Suprapubic skin (tissue), 3 donors: ENCODE measurements around the gene MINDY4.

Experiments
- POLR2A ChIP-seq, 2 donors: fragments of 450-650 bp; IDR thresholded peaks; one replicate each; pipeline ENCODE4 v1.6.1; 2017; ENCODE audit warnings: antibody characterized with exemption in 2 of 2, mild to moderate bottlenecking in 2 of 2, moderate library complexity in 2 of 2
- TF ChIP-seq, protein P1 (sequence below), 2 donors: fragments of 200-600 bp in 1 of 2; fragments of 450-650 bp in 1 of 2; sonication (generic) in 1 of 2; IDR thresholded peaks; one replicate each; pipeline ENCODE4 v1.5.1; 2016 to 2019; ENCODE audit warnings: antibody characterized with exemption in 2 of 2, mild to moderate bottlenecking in 1 of 2, moderate library complexity in 1 of 2

- TF ChIP-seq, protein P1, sequence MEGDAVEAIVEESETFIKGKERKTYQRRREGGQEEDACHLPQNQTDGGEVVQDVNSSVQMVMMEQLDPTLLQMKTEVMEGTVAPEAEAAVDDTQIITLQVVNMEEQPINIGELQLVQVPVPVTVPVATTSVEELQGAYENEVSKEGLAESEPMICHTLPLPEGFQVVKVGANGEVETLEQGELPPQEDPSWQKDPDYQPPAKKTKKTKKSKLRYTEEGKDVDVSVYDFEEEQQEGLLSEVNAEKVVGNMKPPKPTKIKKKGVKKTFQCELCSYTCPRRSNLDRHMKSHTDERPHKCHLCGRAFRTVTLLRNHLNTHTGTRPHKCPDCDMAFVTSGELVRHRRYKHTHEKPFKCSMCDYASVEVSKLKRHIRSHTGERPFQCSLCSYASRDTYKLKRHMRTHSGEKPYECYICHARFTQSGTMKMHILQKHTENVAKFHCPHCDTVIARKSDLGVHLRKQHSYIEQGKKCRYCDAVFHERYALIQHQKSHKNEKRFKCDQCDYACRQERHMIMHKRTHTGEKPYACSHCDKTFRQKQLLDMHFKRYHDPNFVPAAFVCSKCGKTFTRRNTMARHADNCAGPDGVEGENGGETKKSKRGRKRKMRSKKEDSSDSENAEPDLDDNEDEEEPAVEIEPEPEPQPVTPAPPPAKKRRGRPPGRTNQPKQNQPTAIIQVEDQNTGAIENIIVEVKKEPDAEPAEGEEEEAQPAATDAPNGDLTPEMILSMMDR (IDR thresholded peaks at IDR 0.05), result no peak
- no peak for TF ChIP-seq POLR2A (IDR thresholded peaks at IDR 0.05)
Observed at GRCh38 chr7:30843741-30844482, 72.7 kb downstream of the MINDY4 start.
